Jurkat, Clone E6-1 (cell line): ENCODE results near the gene LSM12.
"Not testable (repeated sequence)": the region's sequence is repeated elsewhere in the genome, so short reads cannot be mapped to it uniquely, and the experiment has no call there.

Experiments
- DNase-seq: peaks from one replicate; pipeline ENCODE4 v3.0.0-alpha.2; 2011; ENCODE audit warnings: low read depth, low spot score
- H3K4me3 ChIP-seq: 2 replicates; pipeline ENCODE4 v1.5.1; 2011; ENCODE audit warnings: mild to moderate bottlenecking, low read length, control low read depth, moderate library complexity

Gene LSM12

DNA sequence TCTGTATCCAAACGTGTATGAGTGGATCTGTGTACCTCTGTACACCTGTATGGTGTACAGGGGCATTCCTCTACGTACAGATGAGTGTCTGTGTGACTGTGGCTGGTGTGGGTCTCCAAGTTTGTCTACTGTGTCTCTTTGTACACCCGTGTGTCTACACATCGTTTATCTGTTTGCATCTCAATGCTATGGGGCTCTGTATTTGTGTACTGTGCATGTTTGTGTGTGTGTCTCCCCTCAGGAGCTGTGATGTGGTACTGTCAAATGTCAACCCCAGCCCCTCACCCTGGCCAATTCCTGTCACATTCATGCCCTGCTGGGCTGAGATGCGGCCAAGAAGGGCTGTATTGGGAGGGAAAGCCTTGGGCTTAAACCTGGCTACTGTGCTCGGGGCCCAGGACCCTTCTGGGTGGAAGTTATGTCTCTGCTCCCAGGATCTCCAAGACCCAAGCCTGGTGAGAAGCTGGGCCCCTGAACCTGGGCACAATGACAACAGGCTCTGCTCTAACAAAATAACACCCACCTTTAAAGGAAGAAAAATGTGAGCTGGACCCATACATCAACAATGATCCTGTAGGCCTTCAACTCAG is 65.5 kb downstream of the LSM12 start:
- no peak for DNase-seq
- no peak overlapping the region for H3K4me3 ChIP-seq

DNA sequence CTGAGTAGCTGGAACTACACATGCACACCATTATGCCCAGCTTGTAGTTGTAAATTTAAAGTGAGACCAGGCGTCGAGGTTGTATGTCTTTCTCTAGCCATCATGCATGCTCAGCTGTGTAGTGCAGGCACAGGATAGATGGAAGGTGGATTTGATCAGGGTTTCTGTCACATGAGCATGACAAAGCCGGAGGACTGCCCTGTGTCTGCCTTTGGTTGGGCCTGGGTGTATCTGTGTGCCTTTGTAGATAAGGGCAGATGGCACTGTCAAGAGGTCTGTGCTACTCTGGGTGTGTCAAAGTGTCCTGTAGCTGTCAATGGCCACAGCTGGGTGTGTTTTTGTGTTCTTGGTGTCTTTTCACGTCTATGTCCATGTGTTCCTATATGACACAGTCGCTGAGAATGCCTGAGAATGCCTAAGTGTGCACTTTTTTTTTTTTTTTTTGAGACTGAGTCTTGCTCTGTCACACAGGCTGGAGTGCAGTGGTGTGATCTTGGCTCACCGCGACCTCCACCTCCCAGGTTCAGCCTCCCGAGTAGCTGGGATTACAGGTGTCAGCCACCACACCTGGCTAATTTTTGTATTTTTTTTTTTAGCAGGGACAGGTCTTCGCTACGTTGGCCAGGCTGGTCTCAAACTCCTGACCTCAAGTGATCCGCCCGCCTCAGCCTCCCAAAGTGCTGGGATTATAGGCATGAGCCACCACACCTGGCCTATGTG is 66.2 kb downstream of the LSM12 start:
- no peak for DNase-seq
- no peak overlapping the region for H3K4me3 ChIP-seq

DNA sequence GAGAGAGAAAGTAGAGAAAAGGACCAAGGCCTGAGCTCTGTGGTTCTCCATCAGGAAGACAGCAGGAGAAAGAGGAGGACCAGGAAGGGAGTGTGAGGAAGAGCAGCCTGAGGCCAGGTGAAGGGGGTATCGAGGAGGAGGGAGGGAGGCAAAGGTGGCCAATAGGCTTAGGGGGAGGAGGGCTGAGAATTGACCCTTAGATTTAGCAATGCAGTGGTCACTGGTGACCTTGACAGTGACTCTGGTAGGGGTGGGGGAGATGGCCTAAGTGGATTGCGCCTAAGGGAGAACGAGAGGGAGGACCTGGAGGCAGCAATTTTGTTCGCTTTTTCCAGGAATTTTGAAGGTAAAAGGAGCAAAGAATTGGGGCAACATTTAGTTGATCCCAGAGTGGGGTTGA is 67.4 kb downstream of the LSM12 start:
- no peak for DNase-seq
- no peak overlapping the region for H3K4me3 ChIP-seq

DNA sequence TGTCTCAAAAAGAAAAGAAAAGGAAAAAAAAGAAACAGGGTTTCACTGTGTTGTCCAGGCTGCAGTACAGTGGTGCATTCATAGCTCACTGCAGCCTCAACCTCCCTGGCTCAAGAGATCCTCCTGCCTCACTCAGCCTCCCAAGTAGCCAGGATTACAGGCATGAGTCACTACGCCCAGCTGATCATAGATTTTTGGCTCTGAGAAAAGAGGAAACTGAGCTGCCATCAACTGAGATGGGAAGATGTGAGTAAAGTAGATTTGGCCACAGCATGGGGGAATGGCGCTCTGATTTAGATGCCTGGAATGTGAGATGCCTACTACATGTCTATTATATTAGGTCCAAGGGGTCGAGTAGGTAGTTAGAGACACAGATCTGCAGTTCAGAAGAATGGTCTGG is 67.9 kb downstream of the LSM12 start:
- no peak overlapping the region for H3K4me3 ChIP-seq
- no peak for DNase-seq

DNA sequence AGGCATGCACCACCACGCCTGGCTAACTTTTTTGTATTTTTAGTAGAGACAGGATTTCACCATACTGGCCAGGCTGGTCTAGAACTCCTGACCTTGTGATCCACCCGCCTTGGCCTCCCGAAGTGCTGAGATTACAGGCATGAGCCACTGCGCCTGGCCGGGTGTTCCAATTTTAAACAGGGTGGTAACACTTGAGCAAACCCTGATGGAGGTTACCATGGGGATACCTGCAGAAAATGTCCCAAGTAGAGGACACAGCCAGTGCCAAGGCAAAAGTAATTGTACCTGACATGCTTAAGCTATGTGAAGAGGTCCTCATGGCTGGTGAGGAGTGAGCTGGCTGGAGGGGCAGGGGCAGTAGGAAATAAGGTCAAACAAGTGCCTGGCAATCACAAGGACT is 69.3 kb downstream of the LSM12 start:
- DNase-seq, H3K4me3 ChIP-seq: not testable (repeated sequence)

DNA sequence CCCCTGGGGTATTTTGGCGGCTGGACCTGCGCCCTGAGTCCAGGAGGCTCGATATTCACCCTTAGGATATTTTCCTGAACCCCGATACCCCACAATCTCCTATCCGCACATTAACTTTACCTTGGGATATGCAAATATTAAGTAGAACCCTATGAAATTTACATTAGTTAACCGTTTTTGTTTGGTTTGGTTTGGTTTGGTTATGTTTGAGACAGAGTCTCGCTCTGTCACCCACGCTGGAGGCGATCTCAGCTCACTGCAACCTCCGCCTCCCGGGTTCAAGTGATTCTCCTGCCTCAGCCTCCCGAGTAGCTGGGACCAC is 71.4 kb downstream of the LSM12 start:
- H3K4me3 ChIP-seq: no peak overlapping the region
- no peak for DNase-seq

DNA sequence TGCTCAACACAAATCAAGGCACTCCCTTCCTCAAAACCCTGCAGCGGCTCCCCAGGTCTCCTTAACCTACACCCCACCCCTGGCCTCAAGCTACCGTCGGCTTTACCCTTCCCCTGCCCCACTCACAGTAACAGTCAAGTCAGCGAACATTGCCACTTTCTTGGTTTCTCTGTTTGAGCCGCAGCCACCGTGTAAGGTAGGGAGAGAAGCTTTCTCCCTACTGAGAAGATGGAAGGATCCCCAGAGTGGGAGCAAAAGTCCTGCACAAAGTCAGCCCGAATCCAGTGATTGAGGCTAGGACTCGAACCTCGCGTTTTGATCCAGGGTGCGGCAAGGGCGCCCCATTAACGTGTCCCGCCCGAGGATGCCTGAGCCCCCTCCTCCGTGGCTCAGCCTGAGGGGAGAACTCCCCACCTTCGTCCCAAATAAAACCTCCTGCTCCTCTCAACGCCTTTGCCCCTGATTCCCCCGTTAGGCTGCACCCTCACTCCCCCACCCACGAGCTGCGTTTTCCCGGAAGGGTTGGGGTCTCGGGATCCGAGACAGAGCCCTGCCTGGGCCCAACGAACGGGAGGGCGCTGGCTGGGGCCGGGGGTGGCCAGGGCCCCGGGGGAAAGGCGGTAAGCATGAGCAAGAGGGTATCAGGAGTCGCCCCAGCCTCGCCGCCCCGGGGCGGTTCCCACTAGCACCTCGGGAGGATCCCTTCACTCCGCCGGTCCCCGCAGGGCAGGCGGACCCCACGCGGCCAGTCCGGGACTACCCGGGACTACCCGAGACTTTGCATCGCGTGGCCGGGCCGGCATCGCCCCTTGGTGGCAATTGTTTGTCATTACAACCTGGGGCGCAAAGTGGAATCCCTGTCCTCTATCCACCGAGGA is 72.0 kb downstream of the LSM12 start:
- DNase-seq: peak; percentile 27

DNA sequence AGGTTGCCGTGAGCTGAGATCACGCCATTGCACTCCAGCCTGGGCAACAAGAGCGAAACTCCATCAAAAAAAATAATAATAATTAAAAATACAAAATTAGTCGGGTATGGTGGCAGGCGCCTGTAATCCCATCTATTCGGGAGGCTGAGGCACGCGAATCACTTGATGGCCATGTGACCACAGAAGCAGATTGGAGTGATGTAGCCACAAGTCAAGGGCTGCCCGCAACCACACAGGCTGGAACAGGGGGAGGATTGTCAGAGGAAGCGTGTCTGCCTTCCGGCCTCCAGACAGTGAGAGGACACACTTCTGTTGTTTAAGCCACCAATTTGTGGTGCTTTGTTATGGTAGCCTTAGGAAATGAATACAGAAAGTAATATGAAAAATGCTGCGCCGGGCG is 73.8 kb downstream of the LSM12 start:
- no peak for DNase-seq
- no peak overlapping the region for H3K4me3 ChIP-seq

More for the DNA sequence above, 72.0 kb downstream of the LSM12 start:
- H3K4me3 ChIP-seq: peak overlapping the region; percentile 18; the same call in 1 of the 2 replicates

DNA sequence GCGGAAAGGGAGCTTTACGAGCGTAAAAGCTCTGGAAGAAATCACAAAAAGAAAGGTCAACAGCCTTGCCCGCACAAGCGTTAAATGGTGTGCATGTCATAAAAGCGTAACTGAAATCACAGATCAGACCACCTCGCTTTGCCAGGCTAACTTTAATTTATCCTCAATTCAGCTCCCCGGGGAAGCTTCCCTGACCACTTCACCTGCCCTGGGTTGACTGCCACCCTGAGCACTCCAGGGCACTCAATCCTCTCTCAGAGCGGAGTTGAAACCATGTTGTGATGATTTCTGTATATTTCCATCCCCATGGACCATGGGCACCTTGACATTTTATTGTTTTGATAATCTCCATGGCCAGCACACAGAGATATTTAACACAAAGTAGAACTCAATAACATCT is 78.2 kb downstream of the LSM12 start:
- H3K4me3 ChIP-seq: no peak overlapping the region
- no peak for DNase-seq

DNA sequence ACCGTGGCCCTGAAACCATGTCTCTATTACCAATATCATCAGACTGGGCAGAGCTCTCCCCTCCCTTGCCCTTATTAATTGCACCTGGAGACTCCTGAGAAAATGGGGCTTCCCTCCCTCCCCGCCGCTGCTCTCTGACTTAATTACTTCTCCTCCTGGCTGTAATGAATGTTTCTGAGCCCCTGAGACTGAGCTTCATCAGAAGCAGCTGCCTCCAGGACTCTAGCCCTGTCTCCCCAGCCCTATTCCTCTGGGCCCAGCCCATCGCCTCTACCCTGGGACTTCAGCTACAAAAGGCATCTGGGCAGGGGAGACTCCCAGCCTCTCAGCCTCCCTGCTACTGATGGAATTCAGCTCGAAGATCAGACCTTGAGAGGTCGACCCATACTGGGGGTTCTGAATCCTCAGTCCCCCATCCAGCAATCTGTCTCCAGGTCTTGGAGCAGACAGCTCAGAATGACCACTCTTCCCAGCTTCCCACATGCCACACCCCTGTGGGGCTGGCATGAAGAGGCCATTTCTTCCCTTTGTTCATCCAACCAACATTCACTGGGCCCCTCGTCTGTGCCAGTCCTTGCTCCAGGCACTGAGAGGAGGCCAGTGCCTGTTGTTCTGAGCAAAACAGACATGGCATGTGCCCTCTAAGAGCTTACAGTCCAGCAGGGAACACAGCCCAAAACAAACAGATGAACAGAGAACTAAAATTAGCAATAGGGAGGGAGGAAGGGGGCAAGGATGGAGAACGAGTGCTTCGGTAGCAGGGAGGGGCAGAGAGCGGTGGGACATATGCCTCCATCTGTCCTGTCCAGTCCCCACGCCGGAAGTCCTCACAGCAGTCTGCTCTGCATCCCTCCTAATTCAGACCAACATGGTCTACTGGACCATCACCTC is 79.1 kb downstream of the LSM12 start:
- no peak for DNase-seq
- H3K4me3 ChIP-seq: no peak overlapping the region

DNA sequence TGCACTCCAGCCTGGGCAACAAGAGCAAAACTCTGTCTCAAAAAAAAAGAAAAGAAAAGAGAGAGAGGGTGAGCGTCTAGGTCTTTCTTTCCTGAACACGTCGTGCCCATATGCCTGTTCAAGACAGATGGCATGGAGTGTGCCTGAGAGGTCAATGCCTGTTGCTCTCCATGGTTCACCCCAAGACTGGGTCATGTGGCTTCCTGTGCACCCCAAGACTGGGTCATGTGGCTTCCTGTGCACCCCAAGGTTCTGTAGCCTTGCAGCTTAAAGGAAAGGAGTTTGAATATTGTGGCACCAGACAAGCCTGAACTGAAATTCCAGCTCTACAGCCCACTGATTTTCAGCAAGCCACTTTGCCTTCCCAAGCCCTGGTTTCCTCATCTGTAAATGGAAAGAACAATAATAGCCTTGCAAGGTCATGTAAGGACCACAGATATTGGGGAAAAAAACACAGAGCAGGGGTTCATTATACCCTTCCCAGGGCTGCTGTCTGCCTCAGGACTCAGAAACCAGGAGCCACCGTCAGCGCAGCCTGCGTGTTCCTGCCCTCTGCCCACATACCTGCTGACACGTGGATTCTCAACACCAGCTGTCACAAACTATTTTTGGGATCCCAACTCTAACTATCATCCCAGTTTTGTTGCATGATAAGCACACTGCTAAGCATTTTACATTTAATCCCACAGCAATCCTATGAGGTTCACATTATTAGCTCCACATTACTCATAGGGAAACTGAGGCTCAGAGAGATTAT is 80.1 kb downstream of the LSM12 start:
- no peak for DNase-seq

DNA sequence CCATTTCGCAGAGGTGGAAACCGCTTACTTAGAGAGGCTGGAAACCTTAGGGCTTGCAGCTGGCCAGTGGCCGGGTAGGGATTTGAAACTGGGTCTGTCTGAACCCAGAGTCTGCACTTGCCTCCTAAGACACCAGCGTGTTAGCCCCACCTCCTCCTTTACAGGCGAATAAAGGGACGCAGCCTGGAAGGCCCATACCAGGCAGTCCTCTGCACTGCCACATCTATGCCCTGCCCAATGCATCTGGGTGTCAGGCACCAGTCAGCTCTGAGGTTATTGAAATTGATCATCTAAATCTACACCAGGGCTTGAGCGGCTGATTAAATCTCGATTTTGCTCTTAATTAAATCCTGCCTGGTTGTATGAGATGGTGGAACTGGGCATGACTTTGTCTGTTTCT is 82.0 kb downstream of the LSM12 start:
- no peak for DNase-seq
- no peak overlapping the region for H3K4me3 ChIP-seq

More for the DNA sequence above, 80.1 kb downstream of the LSM12 start:
- H3K4me3 ChIP-seq: no peak overlapping the region
